ENCODE data around the gene HSPB7. TPM values are rescaled to one million over a fixed set of nuclear protein-coding genes. Genes with fewer than 3 reads are reported as not detected.

HSPB7 gene
- total and polyA plus RNA-seq, 4 donors = 0.28 to 1.4 (median 0.35) TPM

- no peak overlapping the region for H3K4me3 ChIP-seq (ENCODE audit: low read depth in 1 of 3, low read length in 3 of 3)
- TF ChIP-seq CTCF (IDR thresholded peaks at IDR 0.05; ENCODE audit: low read depth, low read length, missing input control) (no peak), HNF4A (conservative IDR thresholded peaks at IDR 0.05) (no peak), GABPA (IDR thresholded peaks at IDR 0.05 in 1 of 2, conservative IDR thresholded peaks at IDR 0.05 in 1 of 2) (no peak), FOXA2 (IDR thresholded peaks at IDR 0.05) (no peak)
- TF ChIP-seq, protein P1, sequence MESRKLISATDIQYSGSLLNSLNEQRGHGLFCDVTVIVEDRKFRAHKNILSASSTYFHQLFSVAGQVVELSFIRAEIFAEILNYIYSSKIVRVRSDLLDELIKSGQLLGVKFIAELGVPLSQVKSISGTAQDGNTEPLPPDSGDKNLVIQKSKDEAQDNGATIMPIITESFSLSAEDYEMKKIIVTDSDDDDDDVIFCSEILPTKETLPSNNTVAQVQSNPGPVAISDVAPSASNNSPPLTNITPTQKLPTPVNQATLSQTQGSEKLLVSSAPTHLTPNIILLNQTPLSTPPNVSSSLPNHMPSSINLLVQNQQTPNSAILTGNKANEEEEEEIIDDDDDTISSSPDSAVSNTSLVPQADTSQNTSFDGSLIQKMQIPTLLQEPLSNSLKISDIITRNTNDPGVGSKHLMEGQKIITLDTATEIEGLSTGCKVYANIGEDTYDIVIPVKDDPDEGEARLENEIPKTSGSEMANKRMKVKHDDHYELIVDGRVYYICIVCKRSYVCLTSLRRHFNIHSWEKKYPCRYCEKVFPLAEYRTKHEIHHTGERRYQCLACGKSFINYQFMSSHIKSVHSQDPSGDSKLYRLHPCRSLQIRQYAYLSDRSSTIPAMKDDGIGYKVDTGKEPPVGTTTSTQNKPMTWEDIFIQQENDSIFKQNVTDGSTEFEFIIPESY (IDR thresholded peaks at IDR 0.05) = no peak
- TF ChIP-seq, protein P2, sequence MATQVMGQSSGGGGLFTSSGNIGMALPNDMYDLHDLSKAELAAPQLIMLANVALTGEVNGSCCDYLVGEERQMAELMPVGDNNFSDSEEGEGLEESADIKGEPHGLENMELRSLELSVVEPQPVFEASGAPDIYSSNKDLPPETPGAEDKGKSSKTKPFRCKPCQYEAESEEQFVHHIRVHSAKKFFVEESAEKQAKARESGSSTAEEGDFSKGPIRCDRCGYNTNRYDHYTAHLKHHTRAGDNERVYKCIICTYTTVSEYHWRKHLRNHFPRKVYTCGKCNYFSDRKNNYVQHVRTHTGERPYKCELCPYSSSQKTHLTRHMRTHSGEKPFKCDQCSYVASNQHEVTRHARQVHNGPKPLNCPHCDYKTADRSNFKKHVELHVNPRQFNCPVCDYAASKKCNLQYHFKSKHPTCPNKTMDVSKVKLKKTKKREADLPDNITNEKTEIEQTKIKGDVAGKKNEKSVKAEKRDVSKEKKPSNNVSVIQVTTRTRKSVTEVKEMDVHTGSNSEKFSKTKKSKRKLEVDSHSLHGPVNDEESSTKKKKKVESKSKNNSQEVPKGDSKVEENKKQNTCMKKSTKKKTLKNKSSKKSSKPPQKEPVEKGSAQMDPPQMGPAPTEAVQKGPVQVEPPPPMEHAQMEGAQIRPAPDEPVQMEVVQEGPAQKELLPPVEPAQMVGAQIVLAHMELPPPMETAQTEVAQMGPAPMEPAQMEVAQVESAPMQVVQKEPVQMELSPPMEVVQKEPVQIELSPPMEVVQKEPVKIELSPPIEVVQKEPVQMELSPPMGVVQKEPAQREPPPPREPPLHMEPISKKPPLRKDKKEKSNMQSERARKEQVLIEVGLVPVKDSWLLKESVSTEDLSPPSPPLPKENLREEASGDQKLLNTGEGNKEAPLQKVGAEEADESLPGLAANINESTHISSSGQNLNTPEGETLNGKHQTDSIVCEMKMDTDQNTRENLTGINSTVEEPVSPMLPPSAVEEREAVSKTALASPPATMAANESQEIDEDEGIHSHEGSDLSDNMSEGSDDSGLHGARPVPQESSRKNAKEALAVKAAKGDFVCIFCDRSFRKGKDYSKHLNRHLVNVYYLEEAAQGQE (IDR thresholded peaks at IDR 0.05) = no peak
- no peak overlapping the region for H3K27ac ChIP-seq (ENCODE audit: low read depth in 1 of 2, low read length in 2 of 2)
- no peak overlapping the region for H3K9ac ChIP-seq (ENCODE audit: low read depth in 1 of 2, low read length in 2 of 2)
- H3K27me3 ChIP-seq (ENCODE audit: control insufficient read depth in 4 of 4, insufficient read depth in 4 of 4, low read length in 3 of 4) = no peaks in the 10 kb centered on the region
- H3K36me3 ChIP-seq (ENCODE audit: control insufficient read depth in 4 of 4, insufficient read depth in 3 of 4, low read depth in 1 of 4, low read length in 3 of 4) = no peaks in the 10 kb centered on the region
- no peak for DNase-seq (ENCODE audit: low spot score)
- H3K9me3 ChIP-seq (ENCODE audit: control insufficient read depth in 4 of 4, low read length in 3 of 4) = no peaks in the 10 kb centered on the region
- WGBS = 93% methylated on average over 10 of the region's 10 CpGs
- no peaks in the 10 kb centered on the region for H3K4me1 ChIP-seq (ENCODE audit: control insufficient read depth in 4 of 4, insufficient read depth in 4 of 4, low read length in 3 of 4)
Measured at GRCh38 chr1:15994081-15994480, 23.8 kb downstream of the HSPB7 start.

GRCh38 chr1:15993666-15994065 is 24.2 kb downstream of the HSPB7 start:
- Histone ChIP-seq H3K36me3 (ENCODE audit: control insufficient read depth in 4 of 4, insufficient read depth in 3 of 4, low read depth in 1 of 4, low read length in 3 of 4) (no peaks in the 10 kb centered on the region), H3K9ac (ENCODE audit: low read depth in 1 of 2, low read length in 2 of 2) (no peak overlapping the region), H3K27me3 (ENCODE audit: control insufficient read depth in 4 of 4, insufficient read depth in 4 of 4, low read length in 3 of 4) (no peaks in the 10 kb centered on the region), H3K4me3 (ENCODE audit: low read depth in 1 of 3, low read length in 3 of 3) (no peak overlapping the region), H3K9me3 (ENCODE audit: control insufficient read depth in 4 of 4, low read length in 3 of 4) (no peaks in the 10 kb centered on the region), H3K27ac (ENCODE audit: low read depth in 1 of 2, low read length in 2 of 2) (no peak overlapping the region), H3K4me1 (ENCODE audit: control insufficient read depth in 4 of 4, insufficient read depth in 4 of 4, low read length in 3 of 4) (no peaks in the 10 kb centered on the region)
- no peak for TF ChIP-seq JUND (IDR thresholded peaks at IDR 0.05)
- WGBS = 89% methylated on average over 15 of the region's 15 CpGs
- DNase-seq (ENCODE audit: low spot score) = no peak

DNA sequence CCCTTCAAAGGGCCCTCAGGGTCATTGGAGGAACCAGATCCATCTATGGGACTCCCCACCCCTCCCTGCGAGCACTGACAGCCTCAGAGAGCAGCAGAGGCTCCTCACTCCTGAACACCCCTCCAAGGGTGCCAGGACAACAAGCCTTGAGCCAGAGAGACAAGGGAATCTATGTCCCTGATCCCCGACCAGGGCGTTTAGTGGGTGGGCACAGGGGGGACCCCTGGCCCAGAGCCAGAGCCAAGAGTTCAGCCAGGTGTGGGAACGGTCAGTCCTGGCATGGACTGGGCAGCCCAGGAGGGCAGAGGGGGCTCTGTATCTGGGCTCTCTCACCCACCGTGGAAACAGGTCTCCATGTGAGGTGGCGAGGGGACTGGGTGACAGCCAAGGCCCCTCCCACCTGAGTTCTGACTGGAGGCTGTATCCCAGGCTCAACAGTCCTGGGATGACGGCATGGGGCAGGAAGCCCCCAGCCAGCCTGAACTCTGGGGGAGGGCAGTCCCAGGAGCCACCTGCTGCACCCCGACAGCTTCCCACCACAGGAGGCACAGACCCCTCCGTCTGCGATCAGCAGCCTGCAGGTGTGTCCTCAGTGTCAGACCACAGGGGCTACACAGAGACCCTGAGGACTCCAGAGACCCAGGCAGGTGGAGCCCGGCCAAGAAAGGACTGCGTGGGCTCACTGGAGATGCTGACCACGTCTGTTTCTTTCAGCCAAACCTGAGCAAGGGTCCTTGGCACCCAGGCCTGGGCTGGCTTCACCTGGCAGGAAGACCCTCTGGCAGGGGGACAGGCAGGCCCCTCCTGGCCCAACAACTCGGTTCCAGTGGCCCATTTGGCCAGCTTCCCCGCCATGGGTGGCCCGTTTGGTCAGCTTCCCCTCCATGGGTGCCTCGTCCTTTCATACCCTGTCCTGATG is 25.0 kb downstream of the HSPB7 start:
- 87% methylated on average over 17 of the region's 17 CpGs for whole genome bisulfite sequencing
- no peak for DNase-seq (ENCODE audit: low spot score)
- H3K9me3 ChIP-seq (ENCODE audit: control insufficient read depth in 4 of 4, low read length in 3 of 4) = no peaks in the 10 kb centered on the region
- no peak overlapping the region for H3K4me3 ChIP-seq (ENCODE audit: low read depth in 1 of 3, low read length in 3 of 3)
- H3K27me3 ChIP-seq (ENCODE audit: control insufficient read depth in 4 of 4, insufficient read depth in 4 of 4, low read length in 3 of 4) = no peaks in the 10 kb centered on the region
- no peak overlapping the region for H3K9ac ChIP-seq (ENCODE audit: low read depth in 1 of 2, low read length in 2 of 2)
- no peak overlapping the region for H3K27ac ChIP-seq (ENCODE audit: low read depth in 1 of 2, low read length in 2 of 2)
- no peaks in the 10 kb centered on the region for H3K36me3 ChIP-seq (ENCODE audit: control insufficient read depth in 4 of 4, insufficient read depth in 3 of 4, low read depth in 1 of 4, low read length in 3 of 4)
- H3K4me1 ChIP-seq (ENCODE audit: control insufficient read depth in 4 of 4, insufficient read depth in 4 of 4, low read length in 3 of 4) = no peaks in the 10 kb centered on the region
- no peak for TF ChIP-seq GABPA (IDR thresholded peaks at IDR 0.05 in 1 of 2, conservative IDR thresholded peaks at IDR 0.05 in 1 of 2)
- TF ChIP-seq YY1 (IDR thresholded peaks at IDR 0.05) = no peak
- TF ChIP-seq TAF1 (conservative IDR thresholded peaks at IDR 0.05) = no peak
- TF ChIP-seq JUND (IDR thresholded peaks at IDR 0.05) = no peak
- TF ChIP-seq RAD21 (IDR thresholded peaks at IDR 0.05) = no peak
- no peak for TF ChIP-seq HNF4G (IDR thresholded peaks at IDR 0.05)
- TF ChIP-seq, protein P1 (IDR thresholded peaks at IDR 0.05) = no peak
- no peak for TF ChIP-seq FOXA2 (IDR thresholded peaks at IDR 0.05)
- no peak for TF ChIP-seq CTCF (IDR thresholded peaks at IDR 0.05; ENCODE audit: low read depth, low read length, missing input control)
- TF ChIP-seq SP1 (IDR thresholded peaks at IDR 0.05) = no peak
